Spleen (tissue), 11 donors: ENCODE data around the gene NT5DC3. TPM values are rescaled to one million over a fixed set of nuclear protein-coding genes. Genes with fewer than 3 reads are reported as not detected.

Experiments
- DNase-seq: peaks from one replicate; pipeline ENCODE4 v3.0.0-alpha.2; 2020
- H3K27ac ChIP-seq, 8 donors: fragments of 200-600 bp; sonication (generic) in 7 of 8; 1 replicate in 4 of 8; 2 replicates in 4 of 8; pipeline versions ENCODE4 v1.5.0 to v1.8.0; 2016 to 2021; ENCODE audit warnings: inconsistent platforms in 4 of 8, mild to moderate bottlenecking in 4 of 8, moderate library complexity in 1 of 8
- H3K27me3 ChIP-seq, 7 donors: fragments of 200-600 bp; sonication (generic) in 6 of 7; replicated peaks in 1 of 7; 1 replicate in 4 of 7; 2 replicates in 3 of 7; pipeline versions ENCODE4 v1.5.0 to v1.8.0; 2016 to 2021; ENCODE audit warnings: inconsistent platforms in 3 of 7, mild to moderate bottlenecking in 1 of 7
- H3K36me3 ChIP-seq, 6 donors: fragments of 200-600 bp; sonication (generic) in 5 of 6; 1 replicate in 4 of 6; 2 replicates in 2 of 6; pipeline versions ENCODE4 v1.5.0 to v1.8.0; 2016 to 2021; ENCODE audit warnings: inconsistent platforms in 2 of 6
- H3K4me1 ChIP-seq, 6 donors: fragments of 200-600 bp; sonication (generic) in 5 of 6; 1 replicate in 3 of 6; 2 replicates in 3 of 6; pipeline versions ENCODE4 v1.5.0 to v1.8.0; 2016 to 2021; ENCODE audit warnings: inconsistent platforms in 3 of 6
- H3K4me3 ChIP-seq, 8 donors: fragments of 200-600 bp; sonication (generic) in 7 of 8; 1 replicate in 4 of 8; 2 replicates in 4 of 8; pipeline versions ENCODE4 v1.5.0 to v1.8.0; 2016 to 2021; ENCODE audit warnings: inconsistent platforms in 4 of 8, mild to moderate bottlenecking in 4 of 8, moderate library complexity in 2 of 8
- H3K9me3 ChIP-seq, 8 donors: fragments of 200-600 bp; sonication (generic) in 7 of 8; 1 replicate in 4 of 8; 2 replicates in 4 of 8; pipeline versions ENCODE4 v1.5.0 to v1.8.0; 2016 to 2021; ENCODE audit warnings: inconsistent platforms in 4 of 8
- CTCF ChIP-seq, 11 experiments: fragments of 200-600 bp in 7 of 11; fragments of 450-650 bp in 4 of 11; sonication (generic) in 4 of 11; IDR thresholded peaks in 8 of 11; conservative IDR thresholded peaks in 3 of 11; 1 replicate in 7 of 11; 2 replicates in 4 of 11; pipeline versions ENCODE4 v1.4.0 to v1.8.0; 2016 to 2021; ENCODE audit warnings: antibody characterized with exemption in 11 of 11, inconsistent platforms in 4 of 11, mild to moderate bottlenecking in 1 of 11
- POLR2A ChIP-seq, 3 donors: fragments of 450-650 bp; IDR thresholded peaks; one replicate each; pipeline ENCODE4 v1.5.1; 2017; ENCODE audit warnings: antibody characterized with exemption in 3 of 3, mild to moderate bottlenecking in 1 of 3
- POLR2AphosphoS5 ChIP-seq, 3 donors: sonication (generic); formaldehyde crosslinking; IDR thresholded peaks; one replicate each; pipeline ENCODE4 v1.5.1; 2017; ENCODE audit warnings: antibody characterized with exemption in 3 of 3
- WGBS, 5 donors: extraction: QIAGEN DNeasy Blood & Tissue Kit in 3 of 5; methylation state at CpG; one replicate each; pipeline versions ENCODE4 v1.1.5 to v1.1.7; 2013 to 2018; 5-methylcytosine and 5-hydroxymethylcytosine counted together
- intact Hi-C: fragments of 100-400 bp; cut with DNase I; formaldehyde crosslinking; loops from one replicate; pipeline ENCODE4 v1.15.0; 2023; ENCODE audit warnings: low total_unique reads
- polyA plus RNA-seq, 3 donors: library from polyadenylated mRNA; stranded (reverse); fragments of 200-250 nt; gene quantifications; one replicate each; pipeline ENCODE4 v1.2.1, GENCODE V29; 2013
- total RNA-seq, 7 donors: library from RNA; depleted of rRNA in 3 of 7; stranded (reverse); fragments of >200 nt in 3 of 7; fragmentation: NEBNext Ultra II Directional in 4 of 7; extraction: Animal tissue kit (Norgen Biotek cat#: 25700) in 4 of 7; gene quantifications; one replicate each; pipeline versions ENCODE4 v1.1.0 to v1.2.1, GENCODE V29; 2016 to 2021
- donor health status: healthy with polysubstance abuse.
- donor health status: DM: no; HTN: no; CAD: no; lungs with moderate emphysema.
- donor health status: DM: no; HTN: no; CAD: no.
- donor health status: Bipolar disorder and iron deficiency.
- donor health status: healthy.
- donor health status: DM: no; HTN: no; CAD: no.
- donor health status: DM: yes; HTN: yes; CAD: no.

Gene NT5DC3
- total and polyA plus RNA-seq, 10 donors: 0.56 to 8.0 (median 3.1) TPM

- TF ChIP-seq CTCF (IDR thresholded peaks at IDR 0.05 in 8 of 11, conservative IDR thresholded peaks at IDR 0.05 in 3 of 11) (no peak), POLR2AphosphoS5 (IDR thresholded peaks at IDR 0.05) (no peak), POLR2A (IDR thresholded peaks at IDR 0.05) (no peak)
- Histone ChIP-seq H3K4me1 (peaks cover 0 to 12% (median 0%) of the 10 kb centered on the region in 6 donors), H3K27me3 (no peaks in the 10 kb centered on the region), H3K36me3 (no peaks in the 10 kb centered on the region), H3K27ac (no peak overlapping the region), H3K4me3 (no peak overlapping the region), H3K9me3 (no peaks in the 10 kb centered on the region)
- whole genome bisulfite sequencing, 5 donors: 83 to 93% (median 88%) methylated on average over 2 of the region's 2 CpGs
- no peak for DNase-seq
- intact Hi-C loops: no loop called here
Observed at GRCh38 chr12:103883908-103884307, 42.9 kb upstream of the NT5DC3 start.

- H3K4me1 ChIP-seq: peaks cover 0 to 16% (median 1%) of the 10 kb centered on the region in 6 donors
- no peak overlapping the region for H3K4me3 ChIP-seq
- 21 to 81% (median 37%) methylated on average over 2 of the region's 2 CpGs for WGBS, 5 donors
- TF ChIP-seq CTCF (IDR thresholded peaks at IDR 0.05 in 8 of 11, conservative IDR thresholded peaks at IDR 0.05 in 3 of 11): no peak
- no peak for TF ChIP-seq POLR2A (IDR thresholded peaks at IDR 0.05)
- no peak for TF ChIP-seq POLR2AphosphoS5 (IDR thresholded peaks at IDR 0.05)
- intact Hi-C loops: no loop called here
- H3K27ac ChIP-seq: no peak overlapping the region
- H3K36me3 ChIP-seq: no peaks in the 10 kb centered on the region
- no peaks in the 10 kb centered on the region for H3K9me3 ChIP-seq
- H3K27me3 ChIP-seq: no peaks in the 10 kb centered on the region
- DNase-seq: no peak
Observed at GRCh38 chr12:103882861-103883596, 42.0 kb upstream of the NT5DC3 start.

- 24 to 40% (median 35%) methylated on average over 2 of the region's 2 CpGs for WGBS, 5 donors
- no peak for DNase-seq
- no peaks in the 10 kb centered on the region for H3K27me3 ChIP-seq
- no peak overlapping the region for H3K4me3 ChIP-seq
- TF ChIP-seq POLR2A (IDR thresholded peaks at IDR 0.05) (no peak), POLR2AphosphoS5 (IDR thresholded peaks at IDR 0.05) (no peak), CTCF (IDR thresholded peaks at IDR 0.05 in 8 of 11, conservative IDR thresholded peaks at IDR 0.05 in 3 of 11) (no peak)
- no peaks in the 10 kb centered on the region for H3K36me3 ChIP-seq
- H3K9me3 ChIP-seq: no peaks in the 10 kb centered on the region
- intact Hi-C loops: no loop called here
- H3K27ac ChIP-seq: no peak overlapping the region
- peaks cover 0 to 25% (median 2%) of the 10 kb centered on the region in 6 donors for H3K4me1 ChIP-seq
Observed at GRCh38 chr12:103881261-103881660, 40.2 kb upstream of the NT5DC3 start.

GRCh38 chr12:103880299-103881142, 39.5 kb upstream of the NT5DC3 start:
- no peaks in the 10 kb centered on the region for H3K27me3 ChIP-seq
- no peak overlapping the region for H3K27ac ChIP-seq
- no peaks in the 10 kb centered on the region for H3K36me3 ChIP-seq
- no peak for DNase-seq
- no peak for TF ChIP-seq POLR2A (IDR thresholded peaks at IDR 0.05)
- no peak for TF ChIP-seq CTCF (IDR thresholded peaks at IDR 0.05 in 8 of 11, conservative IDR thresholded peaks at IDR 0.05 in 3 of 11)
- no peak for TF ChIP-seq POLR2AphosphoS5 (IDR thresholded peaks at IDR 0.05)
- peaks cover 0 to 25% (median 2%) of the 10 kb centered on the region in 6 donors for H3K4me1 ChIP-seq
- no peak overlapping the region for H3K4me3 ChIP-seq
- H3K9me3 ChIP-seq: no peaks in the 10 kb centered on the region
- 22 to 30% (median 27%) methylated on average over 8 of the region's 8 CpGs for WGBS, 5 donors
- intact Hi-C loops: no loop called here
